Liver (tissue), 9 donors: ENCODE measurements around the gene DUOXA2. TPM values are rescaled to one million over a fixed set of nuclear protein-coding genes. Genes with fewer than 3 reads are reported as not detected.

Experiments used
- DNase-seq: peaks from one replicate; pipeline ENCODE4 v3.0.0-alpha.2; 2017; ENCODE audit warnings: low spot score
- H3K27ac ChIP-seq, 2 donors: one replicate each; pipeline ENCODE4 v1.7.0; 2013; ENCODE audit warnings: inconsistent platforms in 2 of 2, low read length in 2 of 2, control low read depth in 1 of 2, low read depth in 1 of 2, mild to moderate bottlenecking in 1 of 2
- H3K27me3 ChIP-seq, 4 donors: one replicate each; pipeline versions ENCODE4 v1.6.1 to v1.7.0; 2013; ENCODE audit warnings: low read length in 3 of 4, inconsistent platforms in 1 of 4, mild to moderate bottlenecking in 1 of 4, moderate library complexity in 1 of 4; ENCODE audit not compliant: control insufficient read depth in 4 of 4, insufficient read depth in 4 of 4
- H3K36me3 ChIP-seq, 4 donors: one replicate each; pipeline versions ENCODE4 v1.6.1 to v1.7.0; 2013; ENCODE audit warnings: low read length in 3 of 4, mild to moderate bottlenecking in 3 of 4, low read depth in 1 of 4, moderate library complexity in 1 of 4; ENCODE audit not compliant: control insufficient read depth in 4 of 4, insufficient read depth in 3 of 4
- H3K4me1 ChIP-seq, 4 donors: one replicate each; pipeline versions ENCODE4 v1.6.1 to v1.7.0; 2013; ENCODE audit warnings: low read length in 3 of 4, mild to moderate bottlenecking in 3 of 4, moderate library complexity in 1 of 4; ENCODE audit not compliant: control insufficient read depth in 4 of 4, insufficient read depth in 4 of 4
- H3K4me3 ChIP-seq, 3 donors: one replicate each; pipeline versions ENCODE4 v1.6.1 to v1.7.0; 2013; ENCODE audit warnings: low read length in 3 of 3, control low read depth in 1 of 3, low read depth in 1 of 3, mild to moderate bottlenecking in 1 of 3
- H3K9ac ChIP-seq, 2 donors: one replicate each; pipeline ENCODE4 v1.7.0; 2013; ENCODE audit warnings: low read length in 2 of 2, mild to moderate bottlenecking in 2 of 2, moderate library complexity in 2 of 2, control low read depth in 1 of 2, low read depth in 1 of 2
- H3K9me3 ChIP-seq, 4 donors: one replicate each; pipeline versions ENCODE4 v1.6.1 to v1.7.0; 2013; ENCODE audit warnings: low read length in 3 of 4; ENCODE audit not compliant: control insufficient read depth in 4 of 4
- EGR1 ChIP-seq, 2 donors: IDR thresholded peaks; 2 replicates each; pipeline ENCODE4 v1.6.1; 2016 to 2018; ENCODE audit warnings: antibody characterized with exemption in 2 of 2, low read depth in 2 of 2
- FOXA1 ChIP-seq: IDR thresholded peaks from 2 replicates; pipeline ENCODE4 v1.6.1; 2016; ENCODE audit warnings: antibody characterized with exemption
- FOXA2 ChIP-seq: IDR thresholded peaks from 2 replicates; pipeline ENCODE4 v1.6.1; 2016; ENCODE audit warnings: antibody characterized with exemption
- GABPA ChIP-seq, 2 donors: IDR thresholded peaks in 1 of 2; conservative IDR thresholded peaks in 1 of 2; 2 replicates each; pipeline ENCODE4 v1.6.1; 2016; ENCODE audit warnings: antibody characterized with exemption in 2 of 2, mild to moderate bottlenecking in 1 of 2, moderate library complexity in 1 of 2
- HNF4A ChIP-seq, 2 donors: conservative IDR thresholded peaks; 2 replicates each; pipeline ENCODE4 v1.6.1; 2016; ENCODE audit warnings: antibody characterized with exemption in 2 of 2, mild to moderate bottlenecking in 2 of 2
- HNF4G ChIP-seq: IDR thresholded peaks from 2 replicates; pipeline ENCODE4 v1.6.1; 2016; ENCODE audit warnings: antibody characterized with exemption
- JUND ChIP-seq, 2 donors: IDR thresholded peaks; 2 replicates each; pipeline ENCODE4 v1.6.1; 2016; ENCODE audit warnings: antibody characterized with exemption in 2 of 2
- NR2F2 ChIP-seq: IDR thresholded peaks from 2 replicates; pipeline ENCODE4 v1.6.1; 2016; ENCODE audit warnings: antibody characterized with exemption
- RAD21 ChIP-seq, 2 donors: IDR thresholded peaks; 2 replicates each; pipeline ENCODE4 v1.6.1; 2016; ENCODE audit warnings: antibody characterized with exemption in 2 of 2, mild to moderate bottlenecking in 2 of 2
- REST ChIP-seq: IDR thresholded peaks from 2 replicates; pipeline ENCODE4 v1.6.1; 2016; ENCODE audit warnings: antibody characterized with exemption, mild to moderate bottlenecking
- RXRA ChIP-seq, 2 donors: IDR thresholded peaks; 2 replicates each; pipeline ENCODE4 v1.6.1; 2017 to 2018; ENCODE audit warnings: antibody characterized with exemption in 2 of 2, mild to moderate bottlenecking in 1 of 2
- SP1 ChIP-seq: IDR thresholded peaks from 2 replicates; pipeline ENCODE4 v1.6.1; 2018; ENCODE audit warnings: antibody characterized with exemption, mild to moderate bottlenecking
- TAF1 ChIP-seq: conservative IDR thresholded peaks from 2 replicates; pipeline ENCODE4 v1.6.1; 2016; ENCODE audit warnings: antibody characterized with exemption, mild to moderate bottlenecking
- YY1 ChIP-seq: IDR thresholded peaks from 2 replicates; pipeline ENCODE4 v1.6.1; 2016; ENCODE audit warnings: antibody characterized with exemption, mild to moderate bottlenecking
- ZBTB33 ChIP-seq: IDR thresholded peaks from 2 replicates; pipeline ENCODE4 v1.6.1; 2016; ENCODE audit warnings: antibody characterized with exemption
- WGBS: extraction: QIAGEN DNeasy Blood & Tissue Kit; methylation state at CpG from one replicate; pipeline ENCODE4 v1.1.7; 2013; 5-methylcytosine and 5-hydroxymethylcytosine counted together
- polyA plus RNA-seq, 2 donors: library from polyadenylated mRNA; stranded (reverse) in 1 of 2; unstranded in 1 of 2; fragments of 200-250 nt in 1 of 2; fragments of >200 nt in 1 of 2; fragmentation: Nextera tagmentation in 1 of 2; extraction: Ambion mirVana in 1 of 2; gene quantifications; one replicate each; pipeline versions ENCODE4 v1.2.1 to v1.2.3, GENCODE V29; 2013 to 2015
- total RNA-seq, 2 donors: library from RNA; depleted of rRNA; stranded (reverse); fragments of >200 nt; gene quantifications; one replicate each; pipeline ENCODE4 v1.2.3, GENCODE V29; 2014
- TF ChIP-seq, protein P1 (sequence below): fragments of 150-350 bp; IDR thresholded peaks from 2 replicates; pipeline ENCODE4 v1.5.1; 2017; ENCODE audit warnings: improper control_type of control experiment, low read depth, low read length; ENCODE audit not compliant: missing input control
- TF ChIP-seq, protein P2 (sequence below): IDR thresholded peaks from 2 replicates; pipeline ENCODE4 v1.6.1; 2016; ENCODE audit warnings: antibody characterized with exemption
- donor health status: healthy.
- donor health status: healthy.
- donor health status: healthy.
- donor health status: healthy.
- donor health status: healthy.

Gene DUOXA2
- total and polyA plus RNA-seq, 4 donors: 0.07 TPM; not detected in 3

- TF ChIP-seq, protein P1, sequence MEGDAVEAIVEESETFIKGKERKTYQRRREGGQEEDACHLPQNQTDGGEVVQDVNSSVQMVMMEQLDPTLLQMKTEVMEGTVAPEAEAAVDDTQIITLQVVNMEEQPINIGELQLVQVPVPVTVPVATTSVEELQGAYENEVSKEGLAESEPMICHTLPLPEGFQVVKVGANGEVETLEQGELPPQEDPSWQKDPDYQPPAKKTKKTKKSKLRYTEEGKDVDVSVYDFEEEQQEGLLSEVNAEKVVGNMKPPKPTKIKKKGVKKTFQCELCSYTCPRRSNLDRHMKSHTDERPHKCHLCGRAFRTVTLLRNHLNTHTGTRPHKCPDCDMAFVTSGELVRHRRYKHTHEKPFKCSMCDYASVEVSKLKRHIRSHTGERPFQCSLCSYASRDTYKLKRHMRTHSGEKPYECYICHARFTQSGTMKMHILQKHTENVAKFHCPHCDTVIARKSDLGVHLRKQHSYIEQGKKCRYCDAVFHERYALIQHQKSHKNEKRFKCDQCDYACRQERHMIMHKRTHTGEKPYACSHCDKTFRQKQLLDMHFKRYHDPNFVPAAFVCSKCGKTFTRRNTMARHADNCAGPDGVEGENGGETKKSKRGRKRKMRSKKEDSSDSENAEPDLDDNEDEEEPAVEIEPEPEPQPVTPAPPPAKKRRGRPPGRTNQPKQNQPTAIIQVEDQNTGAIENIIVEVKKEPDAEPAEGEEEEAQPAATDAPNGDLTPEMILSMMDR: no peak
- TF ChIP-seq, protein P2, sequence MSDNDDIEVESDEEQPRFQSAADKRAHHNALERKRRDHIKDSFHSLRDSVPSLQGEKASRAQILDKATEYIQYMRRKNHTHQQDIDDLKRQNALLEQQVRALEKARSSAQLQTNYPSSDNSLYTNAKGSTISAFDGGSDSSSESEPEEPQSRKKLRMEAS: no peak
- TF ChIP-seq RXRA (IDR thresholded peaks at IDR 0.05) (no peak), FOXA2 (no peak), ZBTB33 (no peak), TAF1 (no peak), JUND (IDR thresholded peaks at IDR 0.05) (no peak), HNF4A (conservative IDR thresholded peaks at IDR 0.05) (no peak), SP1 (no peak), NR2F2 (no peak), RAD21 (IDR thresholded peaks at IDR 0.05) (no peak), GABPA (IDR thresholded peaks at IDR 0.05 in 1 of 2, conservative IDR thresholded peaks at IDR 0.05 in 1 of 2) (no peak), YY1 (no peak), FOXA1 (no peak), HNF4G (no peak)
- peaks cover 7 to 25% (median 16%) of the 10 kb centered on the region in 4 donors for H3K4me1 ChIP-seq
- DNase-seq: no peak
- 88% methylated on average over 5 of the region's 5 CpGs for WGBS
- H3K27ac ChIP-seq: no peak overlapping the region
- no peaks in the 10 kb centered on the region for H3K9me3 ChIP-seq
- H3K27me3 ChIP-seq: peaks cover 0 to 5% (median 2%) of the 10 kb centered on the region in 4 donors
- no peak overlapping the region for H3K4me3 ChIP-seq
- H3K9ac ChIP-seq: no peak overlapping the region
- no peaks in the 10 kb centered on the region for H3K36me3 ChIP-seq
Observed at GRCh38 chr15:45118996-45119395, 4.9 kb downstream of the DUOXA2 start.

- WGBS: 96% methylated on average over 10 of the region's 10 CpGs
- H3K27ac ChIP-seq: no peak overlapping the region
- no peak overlapping the region for H3K4me3 ChIP-seq
- H3K36me3 ChIP-seq: no peaks in the 10 kb centered on the region
- no peak overlapping the region for H3K9ac ChIP-seq
- H3K4me1 ChIP-seq: peaks cover 4 to 18% (median 10%) of the 10 kb centered on the region in 4 donors
- H3K27me3 ChIP-seq: peaks cover 0 to 4% (median 2%) of the 10 kb centered on the region in 4 donors
- H3K9me3 ChIP-seq: no peaks in the 10 kb centered on the region
- DNase-seq: no peak
- TF ChIP-seq NR2F2 (no peak), HNF4G (no peak), GABPA (IDR thresholded peaks at IDR 0.05 in 1 of 2, conservative IDR thresholded peaks at IDR 0.05 in 1 of 2) (no peak), RXRA (IDR thresholded peaks at IDR 0.05) (no peak), EGR1 (IDR thresholded peaks at IDR 0.05; ENCODE audit: low read depth in 2 of 2) (no peak), RAD21 (IDR thresholded peaks at IDR 0.05) (no peak), ZBTB33 (no peak), FOXA2 (no peak), REST (no peak), YY1 (no peak)
- TF ChIP-seq, protein P2: no peak
Observed at GRCh38 chr15:45120081-45120972, 6.2 kb downstream of the DUOXA2 start.
